LNCaP clone FGC (cell line): ENCODE data around the gene IREB2.

ENCODE experiments used
- DNase-seq: peaks from one replicate; pipeline ENCODE4 v3.0.0-alpha.2; 2011; ENCODE audit warnings: low read depth
- H3K4me3 ChIP-seq: 2 replicates; pipeline ENCODE4 v1.5.1; 2011; ENCODE audit warnings: mild to moderate bottlenecking, low read depth, low read length, control low read depth
- TF ChIP-seq, protein P1 (sequence below): IDR thresholded peaks from 2 replicates; pipeline ENCODE4 v1.5.1; 2012; ENCODE audit warnings: mild to moderate bottlenecking; ENCODE audit not compliant: control insufficient read depth, insufficient read depth; ENCODE audit errors: extremely low read depth

The IREB2 gene

GRCh38 chr15:78440375-78441373, 2.7 kb downstream of the IREB2 start:
- no peak overlapping the region for H3K4me3 ChIP-seq
- TF ChIP-seq, protein P1, sequence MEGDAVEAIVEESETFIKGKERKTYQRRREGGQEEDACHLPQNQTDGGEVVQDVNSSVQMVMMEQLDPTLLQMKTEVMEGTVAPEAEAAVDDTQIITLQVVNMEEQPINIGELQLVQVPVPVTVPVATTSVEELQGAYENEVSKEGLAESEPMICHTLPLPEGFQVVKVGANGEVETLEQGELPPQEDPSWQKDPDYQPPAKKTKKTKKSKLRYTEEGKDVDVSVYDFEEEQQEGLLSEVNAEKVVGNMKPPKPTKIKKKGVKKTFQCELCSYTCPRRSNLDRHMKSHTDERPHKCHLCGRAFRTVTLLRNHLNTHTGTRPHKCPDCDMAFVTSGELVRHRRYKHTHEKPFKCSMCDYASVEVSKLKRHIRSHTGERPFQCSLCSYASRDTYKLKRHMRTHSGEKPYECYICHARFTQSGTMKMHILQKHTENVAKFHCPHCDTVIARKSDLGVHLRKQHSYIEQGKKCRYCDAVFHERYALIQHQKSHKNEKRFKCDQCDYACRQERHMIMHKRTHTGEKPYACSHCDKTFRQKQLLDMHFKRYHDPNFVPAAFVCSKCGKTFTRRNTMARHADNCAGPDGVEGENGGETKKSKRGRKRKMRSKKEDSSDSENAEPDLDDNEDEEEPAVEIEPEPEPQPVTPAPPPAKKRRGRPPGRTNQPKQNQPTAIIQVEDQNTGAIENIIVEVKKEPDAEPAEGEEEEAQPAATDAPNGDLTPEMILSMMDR: no peak
- DNase-seq: no peak

GRCh38 chr15:78444255-78444654, 6.2 kb downstream of the IREB2 start:
- no peak for DNase-seq
- TF ChIP-seq, protein P1: no peak
- H3K4me3 ChIP-seq: no peak overlapping the region

DNA sequence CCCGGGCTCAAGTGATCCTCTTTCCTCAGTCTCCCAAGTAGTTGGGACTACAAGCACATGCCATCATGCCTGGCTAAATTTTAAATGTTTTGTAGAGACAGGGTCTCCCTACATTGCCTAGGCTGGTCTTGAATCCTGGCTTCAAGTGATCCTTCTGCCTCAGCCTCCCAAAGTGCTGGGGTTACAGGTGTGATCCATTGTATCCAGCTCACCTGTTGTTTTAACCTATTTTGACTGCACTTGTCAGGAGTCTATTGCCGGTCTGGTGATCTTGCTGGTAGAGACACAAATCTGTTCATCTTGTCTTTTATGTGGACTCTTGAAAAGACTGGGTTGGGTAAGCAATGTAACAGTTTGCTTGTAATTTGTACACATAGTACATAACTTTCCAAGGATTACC, 7.9 kb downstream of the IREB2 start:
- TF ChIP-seq, protein P1: no peak
- DNase-seq: no peak
- H3K4me3 ChIP-seq: no peak overlapping the region

DNA sequence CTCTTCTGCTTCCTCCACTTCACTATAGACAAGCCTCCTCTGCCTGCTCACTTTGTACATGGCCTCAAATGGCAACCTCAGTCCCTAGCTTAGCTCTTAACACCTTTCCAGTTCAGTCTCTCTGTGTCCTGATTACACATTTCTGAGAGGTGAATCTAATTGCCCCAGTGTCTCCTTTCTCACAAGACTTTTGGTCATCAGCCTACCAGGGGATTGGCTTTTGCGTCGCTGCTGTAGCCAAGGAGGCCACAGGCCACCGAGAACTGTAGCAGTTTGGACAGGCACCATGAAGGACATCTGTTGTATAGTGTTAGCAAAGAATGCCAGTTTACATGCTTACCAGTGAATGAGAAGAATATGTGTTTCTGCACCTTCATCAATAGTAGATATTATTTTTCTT, 8.5 kb downstream of the IREB2 start:
- no peak overlapping the region for H3K4me3 ChIP-seq
- DNase-seq: no peak
- TF ChIP-seq, protein P1: no peak

DNA sequence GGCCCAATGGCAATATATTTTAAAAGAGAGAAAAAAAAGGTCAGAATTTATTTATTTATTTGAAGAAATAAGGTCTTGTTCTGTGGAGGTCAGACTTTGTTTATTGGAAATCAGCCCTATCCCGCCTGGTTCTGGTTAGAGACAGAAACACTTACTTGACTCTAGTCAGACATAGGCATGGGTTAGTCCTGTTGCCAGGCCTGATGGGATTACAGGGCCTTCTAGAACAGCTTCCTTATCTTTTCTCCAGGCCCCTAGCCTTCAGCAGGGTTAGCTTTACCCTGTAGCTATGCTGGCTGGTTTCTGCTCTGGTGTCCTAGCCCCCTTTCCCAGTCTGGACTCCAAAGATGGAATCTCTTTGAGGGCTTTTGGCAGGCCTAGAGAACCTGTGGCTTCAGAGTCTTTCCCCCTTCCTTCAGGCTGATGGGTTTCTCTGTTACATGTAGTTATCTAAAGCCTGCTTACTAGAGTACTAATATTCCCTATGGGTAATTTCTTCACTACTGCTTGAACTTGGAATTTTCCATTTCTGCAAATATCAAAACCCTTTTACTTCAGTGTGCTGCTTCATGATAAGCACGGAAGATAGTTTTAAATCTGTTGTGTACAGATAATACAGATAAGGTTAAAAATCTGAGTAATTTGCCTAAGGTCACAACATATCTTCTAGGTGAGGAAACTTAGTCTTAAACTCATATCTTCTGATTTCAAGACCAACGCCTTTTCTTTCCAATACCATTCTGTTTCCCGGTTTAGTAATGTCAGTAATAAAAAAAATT, 10.6 kb downstream of the IREB2 start:
- H3K4me3 ChIP-seq: no peak overlapping the region
- TF ChIP-seq, protein P1: no peak
- DNase-seq: no peak

DNA sequence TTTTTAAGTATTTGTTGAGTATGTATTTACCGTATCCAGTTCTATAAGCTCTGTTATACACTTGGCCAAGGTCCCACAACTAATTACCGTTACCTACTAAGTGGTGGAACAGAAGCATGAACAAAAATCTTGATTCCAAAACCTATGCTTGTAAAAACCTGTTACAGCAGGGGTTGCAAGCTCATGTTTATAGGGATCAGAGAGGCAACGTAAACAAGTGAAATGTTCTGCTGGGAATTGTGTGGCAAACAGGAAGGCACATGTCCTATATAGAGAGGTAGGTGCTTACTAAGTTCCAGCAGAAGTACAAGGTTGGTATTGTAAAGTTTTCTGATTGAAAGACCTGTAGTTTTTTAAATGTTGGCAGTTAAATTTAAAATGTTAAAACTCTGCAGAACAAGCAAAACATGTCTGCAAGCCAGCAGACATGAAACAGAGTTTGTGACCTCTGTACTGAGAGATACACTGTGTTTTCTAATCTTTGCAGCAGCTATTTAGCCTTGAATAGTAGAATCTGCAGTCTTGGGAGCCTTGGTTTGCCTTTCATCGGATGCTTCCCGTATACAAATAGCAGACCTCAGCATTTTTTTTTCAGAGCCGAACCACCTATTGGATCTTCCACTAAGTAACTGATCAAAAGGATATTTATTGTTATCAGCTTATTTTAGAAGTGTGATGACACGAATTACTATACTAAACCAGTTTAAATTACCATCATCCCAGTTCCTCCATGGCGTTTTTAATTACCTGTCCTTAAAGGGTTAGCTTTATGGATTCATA, 11.4 kb downstream of the IREB2 start:
- peak; percentile 79 for DNase-seq
- TF ChIP-seq, protein P1: no peak
- 0 out of 2 replicates have a peak overlapping the region, but pooled peaks have one; percentile 16 for H3K4me3 ChIP-seq
